ENCODE data around the gene DPH2. TPM values are rescaled to one million over a fixed set of nuclear protein-coding genes. Genes with fewer than 3 reads are reported as not detected.

DPH2 gene
- total RNA-seq, 6 experiments from 2014 or later = 8.9 to 27.5 (median 12.0) TPM

DNA sequence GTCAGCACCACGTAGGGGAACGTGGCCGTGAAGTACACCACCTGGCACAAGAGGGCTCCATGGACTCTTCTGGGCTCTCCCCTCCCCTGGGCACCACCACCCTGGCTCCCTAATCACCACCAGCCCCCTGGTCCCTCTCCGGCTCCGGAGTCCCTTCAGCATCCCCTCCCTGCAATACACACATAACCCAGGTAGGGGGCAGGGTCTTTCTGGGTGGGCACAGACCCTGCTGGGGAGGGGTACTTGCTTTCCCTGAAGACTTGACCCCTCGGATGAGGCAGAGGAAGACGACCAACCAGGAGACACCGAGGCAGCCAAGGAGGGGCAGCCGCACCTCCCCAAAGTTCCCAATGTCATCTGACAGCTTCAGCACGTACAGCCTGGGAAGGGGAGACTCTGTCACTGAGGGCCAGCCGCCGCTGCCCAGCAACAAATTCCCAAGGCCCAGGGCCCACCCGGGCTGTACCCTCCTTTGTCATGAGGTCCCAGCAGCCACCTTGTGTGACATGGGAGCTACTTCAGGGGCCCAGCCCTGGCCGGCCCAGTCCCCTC, 32.9 kb downstream of the DPH2 start:
- Histone ChIP-seq H3K27ac (no peak overlapping the region), H3K4me1 (no peaks in the 10 kb centered on the region), H3K9me3 (no peaks in the 10 kb centered on the region), H3K27me3 (no peaks in the 10 kb centered on the region), H3K36me3 (no peaks in the 10 kb centered on the region), H3K4me3 (no peak overlapping the region)
- TF ChIP-seq, protein P1, sequence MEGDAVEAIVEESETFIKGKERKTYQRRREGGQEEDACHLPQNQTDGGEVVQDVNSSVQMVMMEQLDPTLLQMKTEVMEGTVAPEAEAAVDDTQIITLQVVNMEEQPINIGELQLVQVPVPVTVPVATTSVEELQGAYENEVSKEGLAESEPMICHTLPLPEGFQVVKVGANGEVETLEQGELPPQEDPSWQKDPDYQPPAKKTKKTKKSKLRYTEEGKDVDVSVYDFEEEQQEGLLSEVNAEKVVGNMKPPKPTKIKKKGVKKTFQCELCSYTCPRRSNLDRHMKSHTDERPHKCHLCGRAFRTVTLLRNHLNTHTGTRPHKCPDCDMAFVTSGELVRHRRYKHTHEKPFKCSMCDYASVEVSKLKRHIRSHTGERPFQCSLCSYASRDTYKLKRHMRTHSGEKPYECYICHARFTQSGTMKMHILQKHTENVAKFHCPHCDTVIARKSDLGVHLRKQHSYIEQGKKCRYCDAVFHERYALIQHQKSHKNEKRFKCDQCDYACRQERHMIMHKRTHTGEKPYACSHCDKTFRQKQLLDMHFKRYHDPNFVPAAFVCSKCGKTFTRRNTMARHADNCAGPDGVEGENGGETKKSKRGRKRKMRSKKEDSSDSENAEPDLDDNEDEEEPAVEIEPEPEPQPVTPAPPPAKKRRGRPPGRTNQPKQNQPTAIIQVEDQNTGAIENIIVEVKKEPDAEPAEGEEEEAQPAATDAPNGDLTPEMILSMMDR (IDR thresholded peaks at IDR 0.05) = no peak
- no peak for TF ChIP-seq POLR2A (IDR thresholded peaks at IDR 0.05)
- DNase-seq (no peak), ATAC-seq (no peak)
- 20% methylated on average over 1 of the region's 14 CpGs for WGBS (ENCODE audit: insufficient coverage, low coverage, low lambda C conversion rate, missing lambda C conversion rate)
- intact Hi-C loops (cut with DNase I) = loop anchor here (5.0 kb wide), 1 partner anchor 35 kb away; no protein-coding TSS in a partner anchor

DNA sequence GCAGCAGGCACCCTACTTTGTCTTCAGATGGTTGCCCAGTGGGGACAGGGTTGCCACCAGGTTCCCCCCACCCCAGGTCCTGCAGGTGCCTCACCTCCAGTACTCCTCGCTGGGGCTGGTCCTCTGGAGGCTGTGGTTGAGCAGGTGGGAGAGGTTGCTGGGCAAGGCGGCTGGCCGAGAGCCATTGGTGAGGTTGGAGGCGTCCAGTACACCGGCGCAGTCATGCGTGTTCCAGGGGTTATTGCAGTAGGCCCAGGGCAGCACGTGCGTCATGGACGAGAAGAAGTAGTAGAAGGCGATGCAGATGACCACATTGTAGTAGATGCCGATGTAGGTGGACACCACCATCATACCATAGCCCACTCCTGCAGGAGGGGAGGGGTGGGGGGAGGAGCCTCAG, 38.4 kb downstream of the DPH2 start:
- H3K27ac ChIP-seq = no peak overlapping the region
- no peak overlapping the region for H3K4me3 ChIP-seq
- TF ChIP-seq, protein P1 (IDR thresholded peaks at IDR 0.05) = no peak
- TF ChIP-seq POLR2A (IDR thresholded peaks at IDR 0.05) = no peak
- ATAC-seq (no peak), DNase-seq (no peak)
- WGBS (ENCODE audit: insufficient coverage, low coverage, low lambda C conversion rate, missing lambda C conversion rate) = 85% methylated on average over 6 of the region's 12 CpGs
- intact Hi-C loops (cut with DNase I) = no loop called here
- H3K9me3 ChIP-seq = no peaks in the 10 kb centered on the region
- no peaks in the 10 kb centered on the region for H3K4me1 ChIP-seq
- H3K36me3 ChIP-seq = no peaks in the 10 kb centered on the region
- no peaks in the 10 kb centered on the region for H3K27me3 ChIP-seq

DNA sequence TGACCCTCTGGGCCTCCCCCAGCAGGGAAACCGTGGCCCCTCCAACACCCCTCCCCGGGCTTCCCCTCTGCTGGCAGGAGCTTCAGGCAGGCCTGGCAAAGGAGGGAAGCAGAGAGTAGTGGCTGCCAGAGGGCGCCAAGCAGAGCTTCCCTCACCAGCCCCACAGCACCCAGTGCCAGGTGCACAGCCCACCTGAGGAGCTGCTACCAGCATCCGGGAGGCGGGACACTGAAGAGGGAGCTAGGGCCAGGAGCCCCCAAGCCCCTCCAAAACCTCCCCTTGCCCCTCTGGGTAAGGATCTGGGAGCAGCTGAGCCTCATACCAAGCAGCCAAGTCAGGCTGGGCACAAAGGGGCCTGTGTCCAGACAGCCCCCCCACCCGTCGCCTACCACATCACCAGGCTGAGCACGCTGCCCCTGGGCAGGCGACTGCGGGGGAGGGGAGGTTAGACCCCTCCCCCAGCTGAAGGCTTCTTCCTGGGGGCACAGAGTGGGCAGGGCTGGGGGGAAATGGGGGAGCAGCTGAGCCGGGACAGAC, 41.2 kb downstream of the DPH2 start:
- no peaks in the 10 kb centered on the region for H3K9me3 ChIP-seq
- no peak for ATAC-seq
- no peaks in the 10 kb centered on the region for H3K36me3 ChIP-seq
- DNase-seq = no peak
- TF ChIP-seq, protein P1 (IDR thresholded peaks at IDR 0.05) = no peak
- no peak for TF ChIP-seq POLR2A (IDR thresholded peaks at IDR 0.05)
- H3K4me1 ChIP-seq = no peaks in the 10 kb centered on the region
- no peak overlapping the region for H3K27ac ChIP-seq
- H3K4me3 ChIP-seq = no peak overlapping the region
- WGBS (ENCODE audit: insufficient coverage, low coverage, low lambda C conversion rate, missing lambda C conversion rate) = no CpG with 5 or more reads among the region's 11 CpGs
- intact Hi-C loops (cut with DNase I) = no loop called here
- no peaks in the 10 kb centered on the region for H3K27me3 ChIP-seq

DNA sequence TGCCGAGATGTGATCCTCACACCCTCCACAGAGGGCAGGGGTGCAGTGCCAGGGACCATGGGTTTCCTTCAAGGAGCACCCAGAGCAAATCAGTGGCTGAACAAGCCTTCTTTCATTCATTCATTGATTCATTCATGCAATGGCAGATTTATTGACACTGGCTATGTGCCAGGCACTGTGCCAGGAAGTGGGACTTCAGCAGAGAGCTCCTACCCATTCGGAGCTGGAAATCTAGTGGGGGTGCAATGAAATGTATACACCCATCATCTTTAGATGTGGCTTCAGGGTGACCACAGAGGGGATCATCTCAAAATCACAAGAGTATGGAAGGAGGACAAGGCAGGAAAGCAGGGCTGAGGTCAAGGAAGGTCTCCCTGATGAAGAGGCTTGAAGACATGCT, 42.6 kb downstream of the DPH2 start:
- no peaks in the 10 kb centered on the region for H3K36me3 ChIP-seq
- no peaks in the 10 kb centered on the region for H3K9me3 ChIP-seq
- ATAC-seq = no peak
- no peaks in the 10 kb centered on the region for H3K4me1 ChIP-seq
- H3K27me3 ChIP-seq = no peaks in the 10 kb centered on the region
- no peak overlapping the region for H3K4me3 ChIP-seq
- intact Hi-C loops (cut with DNase I) = no loop called here
- WGBS (ENCODE audit: insufficient coverage, low coverage, low lambda C conversion rate, missing lambda C conversion rate) = 57% methylated on average over 1 of the region's 2 CpGs
- TF ChIP-seq, protein P1 (IDR thresholded peaks at IDR 0.05) = no peak
- TF ChIP-seq POLR2A (IDR thresholded peaks at IDR 0.05) = no peak
- no peak for DNase-seq
- H3K27ac ChIP-seq = no peak overlapping the region

All from right lobe of liver (tissue), 6 donors.